Mucosa of rectum (tissue), 2 donors: ENCODE measurements around the gene ADCY9.
"Not testable (repeated sequence)": the region's sequence is repeated elsewhere in the genome, so short reads cannot be mapped to it uniquely, and the experiment has no call there.

Experiments used
- H3K27ac ChIP-seq, 2 donors: one replicate each; pipeline ENCODE4 v1.7.0; 2013; ENCODE audit warnings: inconsistent platforms in 2 of 2, low read depth in 2 of 2, low read length in 2 of 2
- H3K27me3 ChIP-seq, 2 donors: one replicate each; pipeline ENCODE4 v1.7.0; 2013; ENCODE audit warnings: low read length in 2 of 2; ENCODE audit not compliant: control insufficient read depth in 2 of 2, insufficient read depth in 2 of 2
- H3K36me3 ChIP-seq, 2 donors: one replicate each; pipeline ENCODE4 v1.7.0; 2013; ENCODE audit warnings: low read length in 2 of 2; ENCODE audit not compliant: control insufficient read depth in 2 of 2, insufficient read depth in 2 of 2
- H3K4me1 ChIP-seq, 2 donors: one replicate each; pipeline ENCODE4 v1.7.0; 2013; ENCODE audit warnings: low read length in 2 of 2, mild to moderate bottlenecking in 1 of 2; ENCODE audit not compliant: control insufficient read depth in 2 of 2, insufficient read depth in 2 of 2
- H3K4me3 ChIP-seq, 2 donors: one replicate each; pipeline ENCODE4 v1.7.0; 2013; ENCODE audit warnings: low read length in 2 of 2
- H3K9ac ChIP-seq, 2 donors: one replicate each; pipeline ENCODE4 v1.7.0; 2013; ENCODE audit warnings: low read length in 2 of 2, low read depth in 1 of 2, mild to moderate bottlenecking in 1 of 2
- H3K9me3 ChIP-seq, 2 donors: one replicate each; pipeline ENCODE4 v1.7.0; 2013; ENCODE audit warnings: low read length in 2 of 2; ENCODE audit not compliant: control insufficient read depth in 2 of 2
- donor health status: healthy.
- donor health status: Normal muscosa, but diverticular disease.

ADCY9 gene

GRCh38 chr16:3959926-3960590, 156.2 kb downstream of the ADCY9 start:
- H3K27me3 ChIP-seq, H3K4me1 ChIP-seq, H3K9me3 ChIP-seq, H3K36me3 ChIP-seq: not testable (repeated sequence)
- Histone ChIP-seq H3K9ac (peak overlapping the region; percentile 47 to 61), H3K4me3 (peak overlapping the region; percentile 63 to 79), H3K27ac (peak overlapping the region; percentile 32 to 56)

GRCh38 chr16:3959148-3959547, 157.1 kb downstream of the ADCY9 start:
- Histone ChIP-seq H3K36me3 (no peaks in the 10 kb centered on the region), H3K4me1 (peaks cover 0 to 8% of the 10 kb centered on the region in 2 donors), H3K9ac (no peak overlapping the region), H3K9me3 (no peaks in the 10 kb centered on the region), H3K27me3 (peaks cover 2 to 5% of the 10 kb centered on the region in 2 donors), H3K27ac (no peak overlapping the region), H3K4me3 (no peak overlapping the region)

- H3K9ac ChIP-seq, result no peak overlapping the region
- H3K36me3 ChIP-seq, result no peaks in the 10 kb centered on the region
- H3K9me3 ChIP-seq, result no peaks in the 10 kb centered on the region
- no peak overlapping the region for H3K27ac ChIP-seq
- H3K4me1 ChIP-seq, result peaks cover 0 to 5% of the 10 kb centered on the region in 2 donors
- no peak overlapping the region for H3K4me3 ChIP-seq
- H3K27me3 ChIP-seq, result peaks cover 2 to 5% of the 10 kb centered on the region in 2 donors
These were observed 158.8 kb downstream of the ADCY9 start for GRCh38 chr16:3957344-3957980.

- Histone ChIP-seq H3K9ac (no peak overlapping the region), H3K4me3 (no peak overlapping the region), H3K9me3 (no peaks in the 10 kb centered on the region), H3K36me3 (no peaks in the 10 kb centered on the region), H3K27me3 (peaks cover 2 to 5% of the 10 kb centered on the region in 2 donors), H3K27ac (no peak overlapping the region), H3K4me1 (peaks cover 0 to 4% of the 10 kb centered on the region in 2 donors)
These were observed 161.8 kb downstream of the ADCY9 start for GRCh38 chr16:3954411-3954921.

- Histone ChIP-seq H3K4me1 (peaks cover 0 to 4% of the 10 kb centered on the region in 2 donors), H3K9me3 (no peaks in the 10 kb centered on the region), H3K27me3 (peaks cover 0 to 5% of the 10 kb centered on the region in 2 donors), H3K9ac (no peak overlapping the region), H3K27ac (no peak overlapping the region), H3K4me3 (no peak overlapping the region), H3K36me3 (no peaks in the 10 kb centered on the region)
These were observed 162.4 kb downstream of the ADCY9 start for GRCh38 chr16:3953728-3954410.

GRCh38 chr16:3952737-3953131, 163.5 kb downstream of the ADCY9 start:
- H3K9ac ChIP-seq, result no peak overlapping the region
- no peaks in the 10 kb centered on the region for H3K9me3 ChIP-seq
- peaks cover 0 to 4% of the 10 kb centered on the region in 2 donors for H3K4me1 ChIP-seq
- no peak overlapping the region for H3K4me3 ChIP-seq
- no peaks in the 10 kb centered on the region for H3K36me3 ChIP-seq
- H3K27me3 ChIP-seq, result peaks cover 0 to 5% of the 10 kb centered on the region in 2 donors
- no peak overlapping the region for H3K27ac ChIP-seq

GRCh38 chr16:3951861-3952736, 164.1 kb downstream of the ADCY9 start:
- peaks cover 0 to 4% of the 10 kb centered on the region in 2 donors for H3K4me1 ChIP-seq
- H3K27ac ChIP-seq, result no peak overlapping the region
- H3K9me3 ChIP-seq, result no peaks in the 10 kb centered on the region
- H3K4me3 ChIP-seq, result no peak overlapping the region
- H3K9ac ChIP-seq, result no peak overlapping the region
- H3K27me3 ChIP-seq, result peaks cover 0 to 3% of the 10 kb centered on the region in 2 donors
- H3K36me3 ChIP-seq, result no peaks in the 10 kb centered on the region

- H3K4me1 ChIP-seq, H3K27me3 ChIP-seq, H3K27ac ChIP-seq, H3K9ac ChIP-seq, H3K4me3 ChIP-seq, H3K9me3 ChIP-seq, H3K36me3 ChIP-seq: not testable (repeated sequence)
These were observed 164.9 kb downstream of the ADCY9 start for GRCh38 chr16:3951380-3951779.

GRCh38 chr16:3950343-3951193, 165.7 kb downstream of the ADCY9 start:
- Histone ChIP-seq H3K27ac (peak overlapping the region; percentile 35 to 45), H3K9me3 (no peaks in the 10 kb centered on the region), H3K4me1 (peaks cover 0 to 4% of the 10 kb centered on the region in 2 donors), H3K4me3 (peak overlapping the region in 1 of 2 donors; percentile 13), H3K9ac (peak overlapping the region in 1 of 2 donors; percentile 42), H3K36me3 (no peaks in the 10 kb centered on the region), H3K27me3 (no peaks in the 10 kb centered on the region)
